NCI-H128 (cell line): ENCODE data around the gene TNNI3K.
"Not testable (repeated sequence)": the region's sequence is repeated elsewhere in the genome, so short reads cannot be mapped to it uniquely, and the experiment has no call there.

Experiments used
- DNase-seq: peaks from one replicate; lab custom pipeline; 2025; ENCODE audit not compliant: unreplicated experiment; lab: John Stamatoyannopoulos, UW

The TNNI3K gene

GRCh38 chr1:74235153-74235552, at the start of gene TNNI3K:
Gene TNNI3K (plus strand): TSS chr1:74235387. CDS start chr1:74235452, 65 bp downstream.
- no peak for DNase-seq

DNA sequence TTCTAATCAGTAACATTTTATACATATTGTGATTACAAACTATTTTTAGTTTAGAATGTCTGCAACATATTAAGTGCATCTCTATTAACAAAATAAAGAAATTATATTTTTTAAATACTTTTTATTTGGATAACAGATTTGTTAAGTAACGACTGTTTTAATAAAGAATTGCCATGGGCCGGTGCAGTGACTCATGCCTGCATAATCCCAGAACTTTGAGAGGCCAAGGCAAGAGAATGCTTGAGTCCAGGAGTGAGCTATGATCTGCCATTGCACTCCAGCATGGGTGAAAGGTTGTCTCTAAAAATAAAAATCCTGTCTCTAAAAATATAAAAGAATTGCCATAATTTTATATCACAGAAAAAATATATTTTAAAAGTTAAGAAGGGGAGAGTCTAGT, 41.3 kb upstream of the TNNI3K start:
- DNase-seq, result no peak

GRCh38 chr1:74195339-74195738, 39.8 kb upstream of the TNNI3K start:
- DNase-seq, result no peak

DNA sequence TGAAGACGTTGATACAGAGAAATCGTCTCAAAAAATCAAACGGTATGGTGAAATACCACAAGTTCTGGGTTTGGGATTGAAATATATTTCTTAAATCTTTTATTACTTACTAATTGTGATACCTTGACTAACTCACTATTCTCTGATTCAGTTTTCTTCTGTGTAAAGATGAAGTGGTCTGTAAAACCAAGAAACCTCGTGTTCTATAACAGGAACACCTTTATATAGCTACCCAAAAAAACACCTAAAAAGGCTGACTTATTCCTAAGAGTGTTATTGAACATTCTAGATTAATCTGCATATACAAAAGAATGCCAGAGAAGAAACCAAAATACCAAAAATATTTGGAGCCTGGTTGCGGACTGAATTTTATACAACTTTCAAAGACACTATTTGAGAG, 37.9 kb upstream of the TNNI3K start:
- DNase-seq, result no peak

DNA sequence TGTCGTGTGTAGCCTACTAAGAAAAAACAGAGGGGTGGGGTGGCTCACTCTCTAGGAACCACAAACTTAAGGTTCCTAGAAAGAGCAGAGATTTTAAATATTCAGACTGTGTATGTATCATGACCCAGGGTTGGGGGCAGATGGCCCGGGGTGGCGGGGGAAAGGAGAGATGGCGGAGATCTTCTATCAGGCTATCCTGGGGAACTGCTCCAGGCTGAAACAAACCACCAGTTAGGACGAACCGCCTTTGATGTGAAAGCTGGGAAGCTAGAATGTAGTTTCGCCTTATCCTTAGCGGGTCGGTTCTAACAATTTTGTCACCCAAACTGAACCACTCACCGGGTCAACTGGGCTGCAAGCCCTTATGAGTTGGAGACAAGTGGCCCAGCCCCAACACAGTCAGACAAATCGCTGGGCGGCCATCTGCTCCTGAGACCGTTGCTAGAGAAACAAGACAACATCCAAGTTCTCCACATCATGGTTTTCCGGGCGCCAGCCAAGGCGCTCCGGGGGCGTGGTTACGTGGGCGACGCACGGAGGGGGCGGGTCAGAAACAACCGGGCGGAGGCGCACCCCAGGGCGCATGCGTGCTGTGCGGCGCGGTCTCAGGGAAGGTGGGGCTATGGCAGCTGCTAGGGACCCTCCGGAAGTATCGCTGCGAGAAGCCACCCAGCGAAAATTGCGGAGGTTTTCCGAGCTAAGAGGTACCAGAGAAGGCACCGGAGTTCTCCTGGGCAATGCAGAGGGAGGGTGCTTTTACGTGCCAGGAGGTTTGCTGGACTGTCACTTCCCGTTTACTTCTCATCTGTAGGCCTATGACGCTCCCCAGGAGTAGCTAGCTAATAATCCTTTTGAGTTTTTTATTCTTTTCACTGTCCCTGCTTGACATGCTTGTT, 37.3 kb upstream of the TNNI3K start, which contains the start of the genes FPGT and LRRIQ3:
FPGT (plus strand) TSS at position 586 of the 896 bp plus-strand sequence; CDS start at position 623, 37 bp downstream.
LRRIQ3 (minus strand) TSS at position 520 of the 896 bp plus-strand sequence. CDS start 14,492 bp downstream, outside the sequence.
- peak; percentile 82 for DNase-seq

GRCh38 chr1:74199504-74199903, 35.7 kb upstream of the TNNI3K start:
- no peak for DNase-seq

DNA sequence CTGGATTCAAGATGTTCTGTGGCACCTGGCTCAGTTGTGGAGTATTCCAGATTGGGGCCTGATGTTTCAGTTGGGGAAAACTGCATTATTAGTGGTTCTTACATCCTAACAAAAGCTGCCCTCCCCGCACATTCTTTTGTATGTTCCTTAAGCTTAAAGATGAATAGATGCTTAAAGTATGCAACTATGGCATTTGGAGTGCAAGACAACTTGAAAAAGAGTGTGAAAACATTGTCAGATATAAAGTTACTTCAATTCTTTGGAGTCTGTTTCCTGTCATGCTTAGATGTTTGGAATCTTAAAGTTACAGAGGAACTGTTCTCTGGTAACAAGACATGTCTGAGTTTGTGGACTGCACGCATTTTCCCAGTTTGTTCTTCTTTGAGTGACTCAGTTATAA, 29.9 kb upstream of the TNNI3K start:
- DNase-seq, result no peak

GRCh38 chr1:74215229-74215628, 20.0 kb upstream of the TNNI3K start:
- DNase-seq, result no peak

DNA sequence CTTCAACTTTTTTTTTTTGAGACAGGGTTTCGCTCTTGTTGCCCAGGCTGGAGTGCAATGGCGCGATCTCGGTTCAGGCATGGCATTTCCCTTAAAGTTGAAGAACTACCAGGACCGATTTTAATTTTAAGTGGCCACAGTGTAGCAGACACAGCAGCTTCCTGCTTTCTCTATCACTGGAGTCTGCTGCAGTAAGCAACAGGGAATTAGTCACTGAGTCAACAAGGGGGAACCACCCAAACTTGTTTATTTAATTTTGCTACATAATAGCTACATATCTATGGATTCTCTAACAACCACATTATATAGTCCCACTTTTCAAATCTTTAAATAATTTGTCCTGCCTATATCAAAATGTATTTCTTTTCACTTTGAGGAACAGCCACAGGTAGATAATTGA, 12.5 kb upstream of the TNNI3K start:
- no peak for DNase-seq

- DNase-seq, result no peak
These were observed 11.7 kb upstream of the TNNI3K start for GRCh38 chr1:74223453-74223852.

- no peak for DNase-seq
These were observed 1.3 kb downstream of the TNNI3K start for GRCh38 chr1:74236440-74236839.

GRCh38 chr1:74237035-74237434, 1.8 kb downstream of the TNNI3K start:
- DNase-seq, result no peak

- no peak for DNase-seq
These were observed 2.6 kb downstream of the TNNI3K start for GRCh38 chr1:74237787-74238186.

GRCh38 chr1:74245168-74245772, 10.1 kb downstream of the TNNI3K start:
- DNase-seq, result peak; percentile 25

GRCh38 chr1:74246315-74246714, 11.1 kb downstream of the TNNI3K start:
- DNase-seq, result no peak

DNA sequence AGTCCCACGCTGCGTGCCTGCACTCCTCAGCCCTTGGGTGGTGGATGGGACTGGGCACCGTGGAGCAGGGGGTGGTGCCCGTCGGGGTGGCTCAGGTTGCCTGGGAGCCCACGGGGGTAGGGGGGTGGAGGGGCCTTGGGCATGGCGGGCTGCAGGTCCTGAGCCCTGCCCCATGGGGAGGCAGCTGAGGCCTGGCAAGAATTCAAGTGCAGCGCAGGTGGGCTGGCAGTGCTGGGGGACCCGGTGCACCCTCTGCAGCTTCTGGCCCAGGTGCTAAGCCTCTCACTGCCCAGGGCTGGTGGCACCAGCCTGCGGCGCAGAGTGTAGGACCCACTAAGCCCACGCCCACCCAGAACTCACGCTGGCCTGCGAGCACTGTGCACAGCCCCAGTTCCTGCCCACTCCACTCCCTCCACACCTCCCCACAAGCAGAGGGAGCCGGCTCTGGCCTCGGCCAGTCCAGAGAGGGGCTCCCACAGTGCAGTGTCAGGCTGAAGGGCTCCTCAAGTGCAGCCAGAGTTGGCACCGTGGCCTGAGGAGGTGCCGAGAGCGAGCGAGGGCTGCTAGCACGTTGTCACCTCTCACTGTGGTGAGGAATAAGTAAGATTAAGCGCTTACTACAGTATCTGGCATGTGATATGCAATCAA, 12.8 kb downstream of the TNNI3K start:
- no peak for DNase-seq

- DNase-seq, result not testable (repeated sequence)
These were observed 18.1 kb downstream of the TNNI3K start for GRCh38 chr1:74253243-74253824.

DNA sequence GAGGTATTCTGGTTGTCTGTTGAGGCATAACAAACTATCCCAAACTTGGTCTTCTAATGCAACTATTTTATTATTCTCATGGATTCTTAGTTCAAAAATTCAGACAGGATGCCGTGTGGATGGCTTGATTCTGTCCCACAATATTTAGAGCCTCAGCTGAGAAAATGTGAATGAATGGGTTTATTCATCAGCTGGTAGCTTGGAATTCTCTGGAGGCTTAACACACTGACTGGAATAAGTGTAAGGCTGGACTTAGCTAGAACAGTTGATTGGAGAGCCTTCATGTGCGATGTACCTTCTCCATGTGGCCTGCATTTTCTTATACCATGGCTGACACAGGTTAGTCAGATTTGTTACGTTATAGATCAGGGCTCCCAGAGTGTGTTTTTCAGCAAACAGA, 30.8 kb downstream of the TNNI3K start:
- no peak for DNase-seq

GRCh38 chr1:74271503-74271902, 36.3 kb downstream of the TNNI3K start:
- no peak for DNase-seq

GRCh38 chr1:74280642-74281396, 45.6 kb downstream of the TNNI3K start:
- DNase-seq, result no peak

DNA sequence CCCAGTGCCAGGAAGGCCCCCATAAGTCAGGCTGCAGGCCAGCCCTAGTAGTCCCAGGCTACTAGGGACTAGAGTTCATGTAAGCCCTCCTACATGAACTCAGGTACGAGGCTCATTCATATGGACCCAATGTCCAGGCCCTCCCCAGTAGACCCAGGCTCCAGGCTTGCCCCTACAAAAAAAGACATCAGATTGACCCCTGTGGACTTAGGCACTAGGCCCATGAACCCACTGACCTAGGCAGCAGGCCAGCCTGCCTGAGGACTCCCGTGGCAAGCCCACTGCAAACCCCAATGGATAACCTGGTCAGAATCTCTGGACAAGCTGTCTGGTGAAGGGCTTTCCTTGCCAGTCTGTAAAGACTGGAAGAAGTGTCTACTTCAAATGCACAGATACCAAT, 51.2 kb downstream of the TNNI3K start:
- no peak for DNase-seq
